HFFc6 (cell line): ENCODE measurements around the gene RPS18. TPM values are rescaled to one million over a fixed set of nuclear protein-coding genes. Genes with fewer than 3 reads are reported as not detected.

Experiments used
- DNase-seq: peaks from one replicate; pipeline ENCODE4 v3.0.0-alpha.2; 2018
- H3K27ac Mint-ChIP-seq: 2 replicates; pipeline ENCODE4 v1.8.0; 2020; ENCODE audit warnings: mild to moderate bottlenecking, mixed read lengths
- H3K27me3 Mint-ChIP-seq: 2 replicates; pipeline ENCODE4 v1.8.0; 2021; ENCODE audit warnings: mild to moderate bottlenecking, moderate library complexity, mixed read lengths; ENCODE audit not compliant: insufficient read depth
- H3K36me3 Mint-ChIP-seq: 2 replicates; pipeline ENCODE4 v1.8.0; 2021; ENCODE audit warnings: low read depth, mixed read lengths
- H3K4me1 Mint-ChIP-seq: 2 replicates; pipeline ENCODE4 v1.8.0; 2020; ENCODE audit warnings: low read depth, mixed read lengths
- H3K4me3 Mint-ChIP-seq: 2 replicates; pipeline ENCODE4 v1.8.0; 2020; ENCODE audit warnings: mild to moderate bottlenecking, moderate library complexity, mixed read lengths
- H3K9me3 Mint-ChIP-seq: 2 replicates; pipeline ENCODE4 v1.8.0; 2020; ENCODE audit warnings: mild to moderate bottlenecking, mixed read lengths
- total RNA-seq, 6 experiments: library from RNA; stranded (reverse); fragmentation: NEBNext Ultra II Directional; extraction: Animal tissue kit (Norgen Biotek cat#: 25700); gene quantifications; 2 replicates in 1 of 6; 3 replicates in 5 of 6; pipeline ENCODE4 v1.2.3, GENCODE V29; 2021
- TF ChIP-seq, protein P1 (sequence below): fragments of 200-600 bp; sonication (generic); IDR thresholded peaks from 2 replicates; pipeline ENCODE4 v1.5.0; 2021; ENCODE audit warnings: antibody characterized with exemption, mild to moderate bottlenecking

RPS18 gene
- total RNA-seq, 6 experiments from 2014 or later, result 1,449 to 2,347 (median 1,965) TPM

DNA sequence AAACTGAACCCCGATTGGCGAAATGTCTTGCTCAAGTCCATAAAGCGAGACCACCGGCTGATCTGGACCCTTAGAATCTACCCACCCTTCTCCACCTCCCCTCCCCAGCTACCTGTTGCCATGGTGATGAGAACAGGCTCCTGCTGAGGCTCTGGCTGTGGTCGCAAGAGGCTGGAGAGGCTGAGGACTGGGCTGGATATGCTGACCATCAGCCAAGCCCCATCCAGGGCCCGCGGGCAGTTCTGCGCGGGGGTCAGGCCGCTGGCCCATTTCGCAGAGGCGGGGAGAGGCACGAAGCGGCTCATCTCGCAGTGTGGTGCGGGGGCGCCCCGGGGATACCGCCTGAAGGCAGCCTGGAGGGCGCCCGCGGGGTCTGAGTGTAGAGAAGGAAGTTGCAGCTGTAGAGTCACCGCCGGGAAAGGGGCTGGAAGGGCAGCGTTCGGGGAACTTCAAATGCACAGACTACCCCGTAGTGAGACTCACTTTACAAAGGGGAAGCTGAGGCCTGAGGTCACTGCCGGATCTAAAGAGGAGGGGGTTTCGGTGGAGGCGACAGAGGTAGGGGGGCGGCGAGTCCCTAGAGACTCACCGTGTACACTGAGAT, 41.3 kb downstream of the RPS18 start:
- Mint-ChIP-seq H3K27ac (peak overlapping the region; percentile 98), H3K36me3 (peaks cover 19% of the 10 kb centered on the region), H3K9me3 (no peaks in the 10 kb centered on the region), H3K4me3 (peak overlapping the region; percentile 98), H3K4me1 (peaks cover 43% of the 10 kb centered on the region), H3K27me3 (peaks cover 5% of the 10 kb centered on the region)
- DNase-seq, result no peak
- TF ChIP-seq, protein P1, sequence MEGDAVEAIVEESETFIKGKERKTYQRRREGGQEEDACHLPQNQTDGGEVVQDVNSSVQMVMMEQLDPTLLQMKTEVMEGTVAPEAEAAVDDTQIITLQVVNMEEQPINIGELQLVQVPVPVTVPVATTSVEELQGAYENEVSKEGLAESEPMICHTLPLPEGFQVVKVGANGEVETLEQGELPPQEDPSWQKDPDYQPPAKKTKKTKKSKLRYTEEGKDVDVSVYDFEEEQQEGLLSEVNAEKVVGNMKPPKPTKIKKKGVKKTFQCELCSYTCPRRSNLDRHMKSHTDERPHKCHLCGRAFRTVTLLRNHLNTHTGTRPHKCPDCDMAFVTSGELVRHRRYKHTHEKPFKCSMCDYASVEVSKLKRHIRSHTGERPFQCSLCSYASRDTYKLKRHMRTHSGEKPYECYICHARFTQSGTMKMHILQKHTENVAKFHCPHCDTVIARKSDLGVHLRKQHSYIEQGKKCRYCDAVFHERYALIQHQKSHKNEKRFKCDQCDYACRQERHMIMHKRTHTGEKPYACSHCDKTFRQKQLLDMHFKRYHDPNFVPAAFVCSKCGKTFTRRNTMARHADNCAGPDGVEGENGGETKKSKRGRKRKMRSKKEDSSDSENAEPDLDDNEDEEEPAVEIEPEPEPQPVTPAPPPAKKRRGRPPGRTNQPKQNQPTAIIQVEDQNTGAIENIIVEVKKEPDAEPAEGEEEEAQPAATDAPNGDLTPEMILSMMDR, result no peak

DNA sequence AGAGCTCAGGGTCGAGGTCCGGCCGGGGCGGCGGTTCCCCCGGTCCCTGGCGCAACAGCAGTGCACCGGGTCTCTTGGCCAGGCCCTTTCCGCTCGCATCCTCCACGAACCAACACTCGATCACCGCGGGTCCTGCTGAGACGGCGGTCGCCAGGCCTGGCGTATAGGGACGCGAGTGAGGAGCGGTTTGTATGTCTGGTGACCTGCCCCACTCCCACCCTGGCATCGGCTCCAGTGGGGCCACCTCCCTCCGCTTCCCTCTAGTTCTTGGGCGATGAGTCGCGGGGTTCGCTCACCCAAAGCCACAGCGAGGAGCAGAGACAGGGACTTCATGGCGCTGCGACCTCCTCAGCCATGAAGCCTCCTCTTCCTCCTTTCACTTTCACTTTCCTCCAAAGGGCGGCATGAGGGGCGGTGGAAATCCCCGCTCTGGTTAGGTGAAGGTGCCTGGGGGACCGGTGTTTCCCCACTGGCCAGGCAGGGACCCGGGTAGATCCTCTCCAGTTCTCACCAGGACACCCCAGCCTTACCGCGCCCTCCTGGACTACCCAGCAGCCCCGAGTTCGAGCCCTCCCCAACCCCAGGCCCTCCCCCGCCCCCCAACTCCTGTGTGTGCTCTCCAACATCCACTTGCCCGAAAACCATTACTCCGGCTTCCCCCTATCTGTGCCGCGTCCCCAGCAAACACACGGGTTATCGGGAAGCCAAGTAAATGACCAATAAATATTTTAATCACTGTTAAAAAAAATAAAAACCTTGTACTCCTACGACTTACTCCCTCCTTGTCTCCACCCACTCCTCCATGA, 42.0 kb downstream of the RPS18 start, which contains the start of gene TAPBP:
TAPBP (minus strand) TSS at position 370 of the 806 bp plus-strand sequence; CDS start at position 333, 37 bp downstream.
- Mint-ChIP-seq H3K27ac (peak within 1 kb of the TSS; percentile 98), H3K9me3 (no peaks in the 10 kb centered on the region), H3K27me3 (peaks cover 5% of the 10 kb centered on the region), H3K4me3 (peak within 1 kb of the TSS; percentile 98), H3K36me3 (peaks cover 21% of the 10 kb centered on the region), H3K4me1 (peaks cover 43% of the 10 kb centered on the region)
- TF ChIP-seq, protein P1, result no peak
- DNase-seq, result peak; percentile 57

DNA sequence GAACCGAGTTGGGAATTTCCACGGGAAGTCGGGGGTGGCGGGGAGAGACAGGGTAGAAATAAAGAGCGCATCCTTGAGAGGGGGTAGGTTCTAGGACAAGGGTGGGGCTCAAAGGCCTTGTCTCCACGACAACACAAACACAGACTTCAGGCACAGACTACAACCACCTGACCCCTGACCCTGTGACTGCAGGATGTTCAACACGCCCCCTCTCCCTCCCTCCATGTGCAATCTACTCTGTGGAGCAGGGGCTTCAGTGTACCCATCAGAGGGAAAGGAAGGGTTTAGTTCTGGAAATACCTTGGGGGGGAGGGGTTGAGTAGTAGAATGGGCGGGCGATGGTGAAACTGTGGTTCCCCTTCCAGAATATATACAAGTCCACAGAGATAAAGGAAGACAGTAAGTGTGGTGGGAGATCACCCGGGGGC, 42.7 kb downstream of the RPS18 start:
- Mint-ChIP-seq H3K4me1 (peaks cover 50% of the 10 kb centered on the region), H3K4me3 (peak overlapping the region; percentile 98), H3K9me3 (no peaks in the 10 kb centered on the region), H3K27ac (peak overlapping the region; percentile 98), H3K36me3 (peaks cover 27% of the 10 kb centered on the region), H3K27me3 (peaks cover 5% of the 10 kb centered on the region)
- TF ChIP-seq, protein P1, result no peak
- peak; percentile 77 for DNase-seq

DNA sequence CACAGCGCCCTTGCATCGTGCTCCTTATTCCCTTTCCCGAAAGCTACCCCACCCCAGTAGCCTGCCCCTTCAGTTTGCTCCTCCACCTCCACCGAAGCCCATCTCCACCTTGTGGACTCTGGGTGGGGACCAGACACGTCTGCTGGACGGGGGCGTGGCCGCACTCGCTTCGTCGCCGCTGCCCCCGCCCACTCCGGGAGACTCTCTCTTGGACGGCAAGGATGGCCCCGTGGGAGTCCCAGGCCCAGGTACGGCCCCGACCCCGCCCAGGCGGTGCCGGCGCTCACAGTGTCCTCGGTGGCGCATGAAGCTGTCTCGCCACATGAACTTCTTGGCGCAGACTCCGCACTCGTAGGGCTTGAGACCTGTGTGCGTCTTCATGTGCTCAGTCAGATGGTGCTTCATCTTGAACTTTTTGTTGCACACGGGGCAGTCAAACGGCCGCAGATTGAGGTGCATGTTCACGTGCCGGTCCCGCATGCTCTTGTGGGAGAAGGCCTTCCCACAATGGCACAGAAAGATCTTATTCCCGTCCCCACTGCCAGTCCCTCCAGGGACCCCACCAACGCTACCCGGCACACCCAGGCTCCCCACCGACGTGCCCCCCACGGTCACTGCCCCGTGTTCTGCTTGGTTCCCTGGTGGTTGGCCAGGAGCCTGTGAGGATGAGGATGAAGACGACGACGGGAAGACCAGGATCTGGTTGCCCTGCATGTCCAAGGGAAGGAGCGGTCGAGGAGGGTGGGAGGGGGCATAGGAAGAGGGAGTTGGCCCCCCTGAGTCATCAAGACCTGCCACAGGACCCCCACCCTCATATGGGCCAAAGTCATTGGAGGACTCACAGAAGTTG, 43.3 kb downstream of the RPS18 start:
- no peak for DNase-seq
- Mint-ChIP-seq H3K36me3 (peaks cover 33% of the 10 kb centered on the region), H3K27ac (peak overlapping the region; percentile 98), H3K4me1 (peaks cover 56% of the 10 kb centered on the region), H3K4me3 (peak overlapping the region; percentile 98), H3K9me3 (no peaks in the 10 kb centered on the region), H3K27me3 (peaks cover 6% of the 10 kb centered on the region)
- TF ChIP-seq, protein P1, result no peak
